ENCODE data around the gene SZT2. TPM values are rescaled to one million over a fixed set of nuclear protein-coding genes. Genes with fewer than 3 reads are reported as not detected.

Gene SZT2
- total and polyA plus RNA-seq, 2 of the 13 experiments (the other 11 are each of a cell fraction or from before 2014, with no cell fraction given): 8.0 to 8.8 TPM

- no peak for TF ChIP-seq CSRNP2 (CRISPR knock-in tag; conservative IDR thresholded peaks at IDR 0.05; ENCODE audit: low read depth)
- TF ChIP-seq ZNF180 (CRISPR knock-in tag; IDR thresholded peaks at IDR 0.05; ENCODE audit: borderline replicate concordance, low read depth): no peak
- 0 out of 2 replicates have a peak, but pooled peaks have one; percentile 49 for TF ChIP-seq ZNF749 (CRISPR knock-in tag; IDR thresholded peaks at IDR 0.05; ENCODE audit: borderline replicate concordance)
- peak; percentile 90 for TF ChIP-seq ZNF616 (CRISPR knock-in tag; IDR thresholded peaks at IDR 0.05; ENCODE audit: low read depth)
- no peak for TF ChIP-seq ZUFSP (CRISPR knock-in tag; IDR thresholded peaks at IDR 0.05; ENCODE audit: borderline replicate concordance)
- peak; percentile 34; the same call in 1 of the 2 replicates for TF ChIP-seq KDM4B (CRISPR knock-in tag; IDR thresholded peaks at IDR 0.05)
- TF ChIP-seq ATF5 (CRISPR knock-in tag; IDR thresholded peaks at IDR 0.05; ENCODE audit: low read depth): peak; percentile 88; the same call in 1 of the 2 replicates
- TF ChIP-seq MYPOP (CRISPR knock-in tag; IDR thresholded peaks at IDR 0.05): peak; percentile 42
- TF ChIP-seq ZSCAN12 (CRISPR knock-in tag; IDR thresholded peaks at IDR 0.05): peak; percentile 80
- TF ChIP-seq TRIM24 (CRISPR knock-in tag; IDR thresholded peaks at IDR 0.05): no peak
- TF ChIP-seq ZBTB3 (CRISPR knock-in tag; IDR thresholded peaks at IDR 0.05; ENCODE audit: borderline replicate concordance, low read depth): no peak
- TF ChIP-seq ZNF263 (CRISPR knock-in tag; IDR thresholded peaks at IDR 0.05): peak; percentile 67
- 0 out of 4 replicates have a peak, but pooled peaks of 1 of the 2 experiments have one; percentile 14 for TF ChIP-seq NR2F1 (CRISPR knock-in tag; IDR thresholded peaks at IDR 0.05)
- no peak for TF ChIP-seq RBAK (CRISPR knock-in tag; IDR thresholded peaks at IDR 0.05)
- peak; percentile 90 for TF ChIP-seq ZNF430 (CRISPR knock-in tag; IDR thresholded peaks at IDR 0.05)
- peak; percentile 98 for TF ChIP-seq ZFX (CRISPR knock-in tag; IDR thresholded peaks at IDR 0.05; ENCODE audit: low read depth)
- TF ChIP-seq NR1H2 (CRISPR knock-in tag; IDR thresholded peaks at IDR 0.05; ENCODE audit: borderline replicate concordance, low read depth): peak; percentile 92
- TF ChIP-seq ZBTB21 (CRISPR knock-in tag; IDR thresholded peaks at IDR 0.05): no peak
- TF ChIP-seq HOXA3 (CRISPR knock-in tag; IDR thresholded peaks at IDR 0.05): peak; percentile 64
- TF ChIP-seq PBX2 (CRISPR knock-in tag; IDR thresholded peaks at IDR 0.05): no peak
- TF ChIP-seq ZNF33B (CRISPR knock-in tag; IDR thresholded peaks at IDR 0.05): peak; percentile 98
- 0 out of 2 replicates have a peak, but pooled peaks have one; percentile 15 for TF ChIP-seq ZMYM3 (CRISPR knock-in tag; IDR thresholded peaks at IDR 0.05)
These were observed 21.6 kb upstream of the SZT2 start, which contains the start of gene ELOVL1 (continued) for GRCh38 chr1:43367904-43368645.
